C4-2B (cell line): Measurements from ENCODE around the gene PNCK.

Source experiments
- H3K27ac ChIP-seq: fragments of 450-650 bp; 2 replicates; pipeline ENCODE4 v1.5.1; 2017
- ZFX ChIP-seq: fragments of 450-650 bp; IDR thresholded peaks from 2 replicates; pipeline ENCODE4 v1.6.1; 2017
- TF ChIP-seq, protein P1 (sequence below): fragments of 450-650 bp; conservative IDR thresholded peaks from 2 replicates; pipeline ENCODE4 v1.5.1; 2017; ENCODE audit warnings: mild to moderate bottlenecking

The PNCK gene

DNA sequence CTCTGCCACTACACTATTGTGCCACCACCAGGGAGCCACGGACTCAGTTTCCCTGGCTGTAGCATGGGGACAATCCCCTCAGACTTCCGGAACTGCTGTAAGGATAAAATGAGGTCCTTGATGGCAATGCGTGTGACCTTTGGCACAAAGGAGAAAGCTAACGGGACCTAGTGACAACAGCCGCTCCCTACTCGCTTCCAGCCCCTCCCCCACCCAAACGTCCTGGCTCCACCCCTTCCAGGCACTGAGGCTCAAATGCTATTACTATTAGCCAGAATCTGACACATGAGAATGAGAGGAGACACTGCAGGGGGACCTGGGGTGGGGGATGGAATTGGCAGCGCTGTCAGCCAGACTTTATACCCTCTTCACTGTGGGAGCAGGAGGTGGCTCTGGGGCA is 32.0 kb downstream of the PNCK start:
- no peak for TF ChIP-seq ZFX
- TF ChIP-seq, protein P1, sequence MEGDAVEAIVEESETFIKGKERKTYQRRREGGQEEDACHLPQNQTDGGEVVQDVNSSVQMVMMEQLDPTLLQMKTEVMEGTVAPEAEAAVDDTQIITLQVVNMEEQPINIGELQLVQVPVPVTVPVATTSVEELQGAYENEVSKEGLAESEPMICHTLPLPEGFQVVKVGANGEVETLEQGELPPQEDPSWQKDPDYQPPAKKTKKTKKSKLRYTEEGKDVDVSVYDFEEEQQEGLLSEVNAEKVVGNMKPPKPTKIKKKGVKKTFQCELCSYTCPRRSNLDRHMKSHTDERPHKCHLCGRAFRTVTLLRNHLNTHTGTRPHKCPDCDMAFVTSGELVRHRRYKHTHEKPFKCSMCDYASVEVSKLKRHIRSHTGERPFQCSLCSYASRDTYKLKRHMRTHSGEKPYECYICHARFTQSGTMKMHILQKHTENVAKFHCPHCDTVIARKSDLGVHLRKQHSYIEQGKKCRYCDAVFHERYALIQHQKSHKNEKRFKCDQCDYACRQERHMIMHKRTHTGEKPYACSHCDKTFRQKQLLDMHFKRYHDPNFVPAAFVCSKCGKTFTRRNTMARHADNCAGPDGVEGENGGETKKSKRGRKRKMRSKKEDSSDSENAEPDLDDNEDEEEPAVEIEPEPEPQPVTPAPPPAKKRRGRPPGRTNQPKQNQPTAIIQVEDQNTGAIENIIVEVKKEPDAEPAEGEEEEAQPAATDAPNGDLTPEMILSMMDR: no peak
- H3K27ac ChIP-seq: no peak overlapping the region

DNA sequence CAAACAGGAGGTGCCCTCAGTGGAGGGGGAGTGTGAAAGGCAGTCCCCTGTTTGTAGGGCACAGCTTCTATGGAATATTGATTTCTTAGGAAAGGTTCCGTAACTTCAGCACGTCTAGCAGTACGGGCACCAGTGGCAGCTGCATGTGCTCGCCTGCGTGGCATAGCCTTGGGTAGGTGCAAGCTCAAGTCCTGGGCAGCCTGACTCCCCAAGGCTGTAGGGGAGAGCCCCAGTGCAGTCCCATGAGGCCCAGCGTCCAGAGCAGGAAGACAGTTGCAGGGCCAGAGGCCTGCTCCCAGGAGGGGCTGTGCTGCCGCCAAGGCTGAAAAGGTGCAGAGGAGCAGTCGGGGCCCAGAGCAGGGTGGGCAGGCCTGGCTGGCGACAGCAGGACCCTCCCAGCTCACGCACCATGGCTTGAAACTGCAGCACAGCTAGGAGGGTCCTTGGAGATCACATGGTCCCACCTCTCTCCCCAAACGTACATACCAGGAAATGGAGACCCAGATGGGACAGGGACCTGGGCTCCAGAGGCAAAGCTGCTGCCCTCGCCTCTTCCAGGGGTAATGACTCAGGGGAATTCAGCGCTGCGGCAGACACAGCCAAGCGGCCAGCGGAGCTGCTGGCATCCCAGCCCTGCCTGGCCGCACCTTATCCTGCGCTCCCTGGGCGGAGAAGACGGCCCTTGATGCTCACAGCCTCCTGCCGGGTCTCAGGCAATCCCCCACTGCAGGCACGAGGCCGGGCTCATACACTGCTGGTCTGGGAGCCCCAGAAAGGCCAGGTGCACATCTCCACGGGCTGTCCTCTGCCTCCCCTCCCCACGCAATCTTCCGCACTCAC is 32.7 kb downstream of the PNCK start:
- TF ChIP-seq ZFX: no peak
- TF ChIP-seq, protein P1: no peak
- no peak overlapping the region for H3K27ac ChIP-seq

DNA sequence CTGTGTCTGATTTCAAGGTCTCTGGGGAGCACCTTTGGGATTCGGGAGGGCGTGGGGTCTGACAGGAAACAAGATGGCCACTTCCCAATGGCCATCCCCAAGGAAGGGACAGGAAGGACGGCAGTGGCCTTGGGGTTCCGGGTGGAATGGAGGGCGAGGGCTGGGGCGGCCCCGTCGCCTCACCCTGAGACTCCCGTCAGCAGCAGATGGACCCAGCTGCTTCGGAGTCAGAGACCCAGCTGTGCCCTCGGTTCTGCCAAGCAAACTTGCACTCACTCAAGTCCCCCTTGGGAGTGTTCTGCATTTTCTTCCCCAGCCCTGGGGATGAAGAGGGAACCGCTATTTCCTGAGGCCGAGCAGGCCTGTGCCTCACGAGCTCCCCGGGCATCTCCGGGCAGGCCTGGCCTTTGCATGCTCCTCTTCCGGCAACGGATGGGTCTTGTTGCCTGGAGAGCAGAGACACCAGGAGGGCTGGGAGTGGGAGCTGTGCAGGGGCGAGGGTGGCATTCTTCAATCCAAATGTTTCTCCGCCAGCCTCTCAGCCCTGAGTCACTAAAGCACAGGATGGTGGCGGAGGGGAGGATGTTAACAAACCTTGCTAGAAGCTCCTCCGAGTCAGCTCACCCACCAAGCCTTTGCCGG is 33.4 kb downstream of the PNCK start:
- no peak overlapping the region for H3K27ac ChIP-seq
- TF ChIP-seq, protein P1: no peak
- TF ChIP-seq ZFX: no peak

DNA sequence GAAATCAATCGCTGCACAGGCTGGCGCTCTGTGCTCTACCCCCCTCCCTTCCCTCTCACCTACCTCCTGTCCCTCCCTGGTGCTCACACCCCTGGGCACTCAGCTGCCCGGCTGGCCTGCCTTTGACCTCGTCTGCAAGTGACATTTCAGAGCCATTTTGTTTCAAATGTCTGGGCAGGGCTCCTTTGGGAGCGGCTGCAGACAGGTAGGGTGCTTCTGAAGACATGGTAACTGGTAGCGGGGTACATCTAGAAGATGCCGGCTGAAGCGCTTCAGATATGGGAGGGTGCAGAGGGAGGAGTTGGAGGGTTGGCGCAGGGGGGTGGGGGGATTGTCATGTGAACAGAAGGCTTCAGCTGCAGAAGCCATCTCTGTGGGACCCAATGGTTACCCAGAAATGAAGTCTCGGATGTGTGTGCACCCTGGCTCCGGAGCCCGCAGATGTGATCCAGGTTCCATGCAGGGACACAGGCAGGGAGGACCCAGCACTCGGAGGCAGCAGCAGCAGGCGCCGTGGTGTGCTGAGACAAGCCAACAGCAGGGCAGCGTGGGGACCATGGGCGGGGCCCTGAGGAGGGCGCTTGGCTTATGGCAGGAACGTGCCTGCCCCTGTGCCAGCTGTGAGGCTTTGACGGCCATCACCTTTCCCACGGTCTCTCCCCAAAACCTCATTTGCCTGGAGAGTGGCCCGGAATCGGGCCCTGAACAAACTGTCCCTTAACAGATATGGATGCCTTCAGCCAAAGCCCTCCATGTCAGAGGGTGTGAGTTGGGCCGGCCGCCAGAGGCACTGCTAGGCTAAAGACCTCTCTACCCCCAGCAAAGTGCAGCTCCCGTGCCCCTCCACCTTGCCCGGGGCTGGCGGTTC is 34.2 kb downstream of the PNCK start:
- TF ChIP-seq ZFX: no peak

DNA sequence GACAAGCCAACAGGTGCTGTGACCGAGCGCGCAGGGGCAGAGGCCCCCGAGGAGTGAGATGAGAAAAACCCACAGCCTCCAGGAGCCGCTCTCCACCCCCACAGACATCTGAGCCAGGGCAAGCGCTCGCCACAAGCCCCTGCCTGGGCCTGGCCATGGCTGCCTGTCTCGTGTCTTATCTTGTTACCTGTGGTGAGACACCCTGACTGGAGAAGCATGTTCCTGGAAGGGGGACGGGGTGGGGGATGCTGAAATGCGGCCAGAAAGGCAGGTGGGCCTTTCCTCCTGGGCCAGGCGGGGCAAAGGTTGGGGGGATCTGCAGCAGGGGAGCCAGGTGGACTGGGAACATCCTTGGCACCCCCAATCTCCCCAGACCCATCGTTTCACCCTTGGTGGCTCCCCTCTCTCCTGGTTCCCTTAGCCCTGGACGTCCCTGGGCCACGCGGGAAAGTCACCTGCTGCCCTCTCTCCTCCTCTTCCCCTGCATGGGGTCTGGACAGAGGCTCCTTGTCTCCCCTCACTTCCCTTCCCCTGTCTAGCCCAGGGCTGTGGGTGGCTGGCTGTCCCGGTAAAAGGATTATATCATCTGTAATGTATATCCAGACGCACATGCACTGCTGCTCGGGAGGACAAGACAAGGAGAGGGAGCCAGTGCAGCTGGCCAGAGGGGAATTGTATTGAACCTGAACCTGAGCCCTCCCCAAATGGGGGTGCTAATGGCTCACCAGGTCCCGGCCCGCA is 35.0 kb downstream of the PNCK start:
- no peak for TF ChIP-seq ZFX
- H3K27ac ChIP-seq: no peak overlapping the region

More for the DNA sequence above, 34.2 kb downstream of the PNCK start:
- no peak overlapping the region for H3K27ac ChIP-seq

DNA sequence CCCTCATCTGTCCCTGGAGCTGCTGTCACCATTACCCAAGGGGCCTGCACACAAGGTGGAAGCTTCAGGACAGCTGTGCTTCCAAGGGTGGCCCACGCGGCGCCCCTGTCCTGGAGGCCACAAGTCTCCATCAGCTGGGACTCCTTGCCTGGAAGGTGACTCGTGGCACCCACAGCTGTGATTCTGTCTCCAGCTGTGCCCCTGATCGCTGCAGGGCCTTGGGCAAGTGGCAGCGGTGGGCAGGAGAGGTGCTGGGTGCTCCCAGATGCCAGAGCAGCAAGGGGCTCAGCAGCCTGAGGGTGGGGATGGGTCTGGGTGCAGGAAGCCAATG is 35.6 kb downstream of the PNCK start:
- H3K27ac ChIP-seq: no peak overlapping the region
- TF ChIP-seq ZFX: no peak
- TF ChIP-seq, protein P1: no peak

DNA sequence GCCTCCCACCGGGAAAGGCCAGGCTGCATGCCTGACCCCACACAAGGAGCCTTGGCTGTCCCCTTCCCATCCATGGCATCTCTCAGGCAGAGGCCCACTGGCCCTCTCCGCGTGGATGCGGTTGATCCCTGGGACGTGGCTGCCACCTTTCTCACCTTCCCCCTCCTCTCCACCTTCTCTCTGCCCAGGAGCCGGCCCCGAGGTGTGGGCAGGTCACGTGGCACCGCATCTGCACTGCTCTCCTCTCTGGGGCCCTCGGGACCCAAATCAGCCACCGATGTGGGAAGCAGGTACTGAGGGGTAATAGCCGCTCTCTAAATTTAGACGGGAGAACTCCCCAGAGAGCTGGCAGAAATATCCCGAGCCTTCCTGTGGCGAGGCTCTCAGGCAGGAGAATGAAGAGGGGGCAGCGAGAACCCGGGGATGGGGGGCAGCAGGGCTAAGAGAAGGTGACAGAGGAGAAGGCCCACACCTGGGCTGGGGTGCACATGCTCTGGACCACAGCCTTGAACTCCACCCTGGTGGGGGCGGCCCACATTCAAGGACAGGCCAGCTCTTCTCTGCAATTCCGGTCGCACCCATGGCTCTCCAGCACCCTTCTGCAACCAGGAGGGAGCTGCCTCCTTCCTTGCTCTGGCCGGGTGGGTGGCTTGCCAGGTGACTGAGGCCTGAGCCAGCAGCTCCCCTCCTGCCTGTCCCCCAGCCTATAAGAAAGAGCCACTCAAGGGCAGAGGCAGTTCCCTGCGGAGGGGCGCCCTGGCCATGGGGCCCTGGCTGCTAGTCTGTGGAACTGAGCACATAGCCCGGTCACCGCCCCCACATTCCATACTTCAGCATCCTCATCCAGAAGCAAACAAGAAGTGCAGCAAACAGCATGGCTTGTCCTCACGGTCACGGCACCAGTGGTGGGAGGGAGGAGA is 36.2 kb downstream of the PNCK start:
- H3K27ac ChIP-seq: no peak overlapping the region
- TF ChIP-seq ZFX: no peak
- TF ChIP-seq, protein P1: no peak
